ENCODE results near the gene TNFRSF18.

- TF ChIP-seq, protein P1, sequence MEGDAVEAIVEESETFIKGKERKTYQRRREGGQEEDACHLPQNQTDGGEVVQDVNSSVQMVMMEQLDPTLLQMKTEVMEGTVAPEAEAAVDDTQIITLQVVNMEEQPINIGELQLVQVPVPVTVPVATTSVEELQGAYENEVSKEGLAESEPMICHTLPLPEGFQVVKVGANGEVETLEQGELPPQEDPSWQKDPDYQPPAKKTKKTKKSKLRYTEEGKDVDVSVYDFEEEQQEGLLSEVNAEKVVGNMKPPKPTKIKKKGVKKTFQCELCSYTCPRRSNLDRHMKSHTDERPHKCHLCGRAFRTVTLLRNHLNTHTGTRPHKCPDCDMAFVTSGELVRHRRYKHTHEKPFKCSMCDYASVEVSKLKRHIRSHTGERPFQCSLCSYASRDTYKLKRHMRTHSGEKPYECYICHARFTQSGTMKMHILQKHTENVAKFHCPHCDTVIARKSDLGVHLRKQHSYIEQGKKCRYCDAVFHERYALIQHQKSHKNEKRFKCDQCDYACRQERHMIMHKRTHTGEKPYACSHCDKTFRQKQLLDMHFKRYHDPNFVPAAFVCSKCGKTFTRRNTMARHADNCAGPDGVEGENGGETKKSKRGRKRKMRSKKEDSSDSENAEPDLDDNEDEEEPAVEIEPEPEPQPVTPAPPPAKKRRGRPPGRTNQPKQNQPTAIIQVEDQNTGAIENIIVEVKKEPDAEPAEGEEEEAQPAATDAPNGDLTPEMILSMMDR (IDR thresholded peaks at IDR 0.05; ENCODE audit: low read depth, low read length, poor library complexity, severe bottlenecking): no peak
- TF ChIP-seq EZH2phosphoT487 (IDR thresholded peaks at IDR 0.05; ENCODE audit: borderline replicate concordance, low read length): no peak
Observed at GRCh38 chr1:1243807-1244191, 37.4 kb upstream of the TNFRSF18 start.

Data from DOHH2 (cell line).